Measurements from ENCODE around the gene PTHLH.

The PTHLH gene

GRCh38 chr12:27970401-27971120 lies 2.0 kb downstream of the PTHLH start:
- no peak for TF ChIP-seq CTCF (conservative IDR thresholded peaks at IDR 0.05; ENCODE audit: control insufficient read depth, insufficient read depth, low read depth, low read length)
- peak overlapping the region; percentile 60 for H3K4me3 ChIP-seq (ENCODE audit: control insufficient read depth, low read depth, low read length)
- peak; percentile 38 for DNase-seq (ENCODE audit: low read depth)

GRCh38 chr12:27969624-27970400 lies 2.7 kb downstream of the PTHLH start:
- no peak for TF ChIP-seq CTCF (conservative IDR thresholded peaks at IDR 0.05; ENCODE audit: control insufficient read depth, insufficient read depth, low read depth, low read length)
- DNase-seq (ENCODE audit: low read depth): peak; percentile 35
- peak overlapping the region; percentile 60 for H3K4me3 ChIP-seq (ENCODE audit: control insufficient read depth, low read depth, low read length)

- peak overlapping the region; percentile 60 for H3K4me3 ChIP-seq (ENCODE audit: control insufficient read depth, low read depth, low read length)
- DNase-seq (ENCODE audit: low read depth): peak; percentile 21
- TF ChIP-seq CTCF (conservative IDR thresholded peaks at IDR 0.05; ENCODE audit: control insufficient read depth, insufficient read depth, low read depth, low read length): peak; percentile 12
Measured at GRCh38 chr12:27968972-27969623, 3.4 kb downstream of the PTHLH start.

- DNase-seq (ENCODE audit: low read depth): peak; percentile 72
- TF ChIP-seq CTCF (conservative IDR thresholded peaks at IDR 0.05; ENCODE audit: control insufficient read depth, insufficient read depth, low read depth, low read length): no peak
- H3K4me3 ChIP-seq (ENCODE audit: control insufficient read depth, low read depth, low read length): no peak overlapping the region
Measured at GRCh38 chr12:27967551-27968054, 4.9 kb downstream of the PTHLH start.

GRCh38 chr12:27966870-27967269 lies 5.7 kb downstream of the PTHLH start:
- no peak overlapping the region for H3K4me3 ChIP-seq (ENCODE audit: control insufficient read depth, low read depth, low read length)
- DNase-seq (ENCODE audit: low read depth): peak; percentile 98
- no peak for TF ChIP-seq CTCF (conservative IDR thresholded peaks at IDR 0.05; ENCODE audit: control insufficient read depth, insufficient read depth, low read depth, low read length)

- peak; percentile 78 for DNase-seq (ENCODE audit: low read depth)
- H3K4me3 ChIP-seq (ENCODE audit: control insufficient read depth, low read depth, low read length): no peak overlapping the region
- TF ChIP-seq CTCF (conservative IDR thresholded peaks at IDR 0.05; ENCODE audit: control insufficient read depth, insufficient read depth, low read depth, low read length): no peak
Measured at GRCh38 chr12:27965966-27966365, 6.6 kb downstream of the PTHLH start.

All from fibroblast of mammary gland (primary cell).